ENCODE measurements around the gene KLHDC2.

- TF ChIP-seq ZSCAN4 (tag by site-specific recombination; IDR thresholded peaks at IDR 0.05): no peak
- TF ChIP-seq ZNF23 (tag by site-specific recombination; IDR thresholded peaks at IDR 0.05; ENCODE audit: borderline replicate concordance): no peak
- no peak for TF ChIP-seq SP2 (tag by site-specific recombination; IDR thresholded peaks at IDR 0.05)
- TF ChIP-seq REST (tag by site-specific recombination; IDR thresholded peaks at IDR 0.05): no peak
- TF ChIP-seq ZNF768 (tag by site-specific recombination; IDR thresholded peaks at IDR 0.05): no peak
- no peak for TF ChIP-seq ZFP3 (tag by site-specific recombination; IDR thresholded peaks at IDR 0.05; ENCODE audit: low read depth)
- no peak for TF ChIP-seq KLF16 (tag by site-specific recombination; IDR thresholded peaks at IDR 0.05)
Observed at GRCh38 chr14:49770212-49770817, 2.4 kb downstream of the KLHDC2 start.
